Stimulated activated CD8-positive, alpha-beta memory T cell treated with anti-CD3 and anti-CD28 coated beads, Interleukin-7, amount 100 ng/mL, for 24 hours (primary cell): ENCODE measurements around the gene ATP5MG.

Experiments used
- DNase-seq: peaks from one replicate; pipeline ENCODE4 v3.0.0-alpha.2; 2020; ENCODE audit warnings: low read depth

The ATP5MG gene

DNA sequence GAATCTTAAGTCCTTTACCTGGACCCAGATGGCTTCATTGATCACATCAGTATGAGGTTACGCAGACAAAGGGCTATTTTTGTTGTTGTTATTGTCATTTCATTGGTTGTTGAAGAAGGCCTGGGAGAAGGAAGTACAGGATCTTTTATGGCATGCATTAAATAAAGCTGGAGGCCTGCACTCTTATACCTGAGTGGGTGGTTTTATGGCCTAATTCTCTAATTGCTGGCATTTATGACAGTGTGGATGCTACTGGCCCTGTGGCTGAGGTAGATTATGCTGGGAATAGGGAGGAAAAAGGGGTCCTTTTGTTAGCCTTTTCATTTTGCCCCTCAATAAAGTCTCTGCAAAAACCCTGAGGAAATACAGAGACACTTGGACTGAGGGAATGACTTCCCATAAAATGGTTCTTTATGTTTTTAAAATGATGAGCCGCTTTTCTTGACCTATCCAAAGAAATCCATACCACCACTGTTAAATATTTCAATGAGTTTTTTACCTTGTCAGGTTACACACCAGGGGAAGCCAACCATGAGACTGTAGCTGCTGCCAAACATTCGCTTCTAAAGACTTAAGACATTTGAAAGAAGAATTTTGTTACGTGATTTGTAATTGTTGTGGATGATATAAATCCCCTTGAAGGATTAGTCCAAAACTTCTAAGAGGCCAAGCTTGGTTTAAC lies 41.6 kb downstream of the ATP5MG start:
- DNase-seq: no peak

DNA sequence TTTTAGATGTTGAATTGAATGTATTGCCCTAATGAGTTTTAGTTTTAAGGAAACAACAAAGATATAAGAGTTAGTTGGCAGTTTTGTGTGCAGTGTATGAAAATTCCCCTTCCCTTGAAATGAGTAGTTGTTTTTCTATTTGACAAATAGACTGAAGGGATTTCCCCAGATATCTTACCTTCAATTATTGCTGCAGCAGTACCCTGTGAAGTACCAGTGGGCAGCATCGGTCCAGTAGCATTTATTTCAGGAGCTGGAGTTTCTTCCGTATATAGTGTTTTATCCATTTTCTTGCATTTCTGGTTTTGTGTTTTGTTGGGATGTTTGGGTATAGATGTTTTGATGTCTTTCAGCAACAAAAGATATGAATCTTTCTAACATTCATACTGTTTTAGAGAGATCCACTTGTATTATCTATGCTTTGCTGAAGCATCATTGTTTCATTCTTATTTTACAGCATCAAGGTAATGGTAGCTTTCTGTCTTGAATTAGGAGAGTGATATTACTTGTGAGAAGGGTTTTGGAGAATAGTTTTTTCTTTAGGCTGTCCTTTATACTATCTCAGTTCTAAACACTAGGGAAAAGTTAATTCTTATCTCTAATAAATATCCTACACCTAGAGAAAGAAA lies 42.3 kb downstream of the ATP5MG start:
- no peak for DNase-seq

DNA sequence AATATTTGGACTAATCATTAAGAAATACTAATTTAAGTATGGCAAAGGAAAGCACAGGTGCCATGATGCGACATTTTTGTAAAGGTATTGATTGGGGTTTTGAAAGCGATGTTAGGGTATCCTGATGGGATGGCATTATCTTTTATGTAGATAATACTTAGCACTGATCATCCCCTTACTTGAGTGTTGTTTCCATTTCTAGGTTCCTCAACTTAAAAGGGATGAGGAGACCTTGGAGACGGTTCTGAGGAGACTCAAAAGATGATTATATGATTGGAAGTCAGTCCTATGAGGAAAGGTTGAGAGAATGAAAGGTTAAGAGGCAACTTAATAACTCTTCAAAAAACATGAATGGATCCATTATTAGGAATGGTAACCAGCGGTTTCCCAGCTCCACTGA lies 46.0 kb downstream of the ATP5MG start:
- DNase-seq: no peak

- DNase-seq: no peak
These were observed 46.9 kb downstream of the ATP5MG start for GRCh38 chr11:118448294-118448693.

- no peak for DNase-seq
These were observed 48.0 kb downstream of the ATP5MG start for GRCh38 chr11:118449316-118449918.

DNA sequence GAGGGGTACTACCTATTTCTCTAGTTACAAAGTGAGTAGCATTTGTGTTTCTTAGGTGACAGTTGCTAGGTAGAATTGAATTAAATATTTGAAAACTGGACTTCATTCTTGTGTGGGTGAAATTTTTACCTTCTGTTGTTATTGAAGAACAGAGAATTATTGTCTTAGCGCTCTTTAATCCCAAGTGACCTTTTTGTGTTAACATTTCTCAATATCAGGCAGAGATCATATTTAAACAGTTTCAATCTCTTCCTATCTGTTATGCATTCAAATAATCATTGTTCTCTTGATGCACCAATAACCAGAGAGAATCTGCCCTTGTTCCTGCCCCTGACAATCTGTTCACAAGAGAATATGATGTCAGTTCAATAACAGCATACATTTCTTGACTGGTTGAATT lies 49.0 kb downstream of the ATP5MG start:
- no peak for DNase-seq
